Stimulated activated effector memory CD8-positive, alpha-beta T cell treated with anti-CD3 and anti-CD28 coated beads, Interleukin-12 subunit alpha, Interleukin-12 subunit beta, amount 100 ng/mL, for 72 hours (primary cell): ENCODE data around the gene RTL5.

Experiments used
- ATAC-seq: fragments of 150-1000 bp; cut with Tn5 transposase; 2 replicates; pipeline ENCODE4 v1.10.0; 2021
- DNase-seq, 2 donors: peaks; one replicate each; pipeline ENCODE4 v3.0.0; 2021 to 2022; ENCODE audit warnings: low spot score in 2 of 2
- H3K27ac Mint-ChIP-seq: one replicate; pipeline ENCODE4 v1.8.0; 2022; ENCODE audit warnings: mild to moderate bottlenecking, mixed read lengths
- H3K36me3 Mint-ChIP-seq: one replicate; pipeline ENCODE4 v1.8.0; 2022; ENCODE audit warnings: mild to moderate bottlenecking, mixed read lengths
- H3K4me1 Mint-ChIP-seq: one replicate; pipeline ENCODE4 v1.8.0; 2022; ENCODE audit warnings: mixed read lengths
- H3K4me3 Mint-ChIP-seq: one replicate; pipeline ENCODE4 v1.8.0; 2022; ENCODE audit warnings: mild to moderate bottlenecking, mixed read lengths
- H3K9me3 Mint-ChIP-seq: one replicate; pipeline ENCODE4 v1.8.0; 2022; ENCODE audit warnings: mixed read lengths

RTL5 gene

DNA sequence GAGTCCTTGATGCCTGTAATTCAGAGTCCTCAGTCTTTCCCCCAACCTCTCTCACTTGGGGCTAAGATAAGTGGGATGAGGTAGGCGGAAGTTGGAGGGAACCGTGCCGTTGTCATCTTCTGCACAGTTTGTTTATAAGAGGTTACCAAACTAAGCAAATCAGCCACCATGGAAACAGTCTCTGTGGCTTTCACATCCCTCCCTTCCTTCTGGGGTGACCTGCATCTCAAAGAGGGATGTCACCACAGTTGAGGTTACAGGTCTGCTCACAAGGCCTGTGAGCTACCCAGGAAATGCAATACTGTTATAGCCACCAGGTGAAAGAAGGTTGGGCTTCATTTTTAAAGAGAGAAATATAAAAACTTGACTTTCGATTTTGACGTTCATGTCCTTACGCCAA lies 26.3 kb downstream of the RTL5 start:
- peak overlapping the region; percentile 90 for H3K27ac Mint-ChIP-seq
- ATAC-seq = peak; percentile 78
- peak overlapping the region; percentile 55 for H3K4me3 Mint-ChIP-seq
- no peaks in the 10 kb centered on the region for H3K9me3 Mint-ChIP-seq
- peak in 1 of 2 donors; percentile 53 for DNase-seq
- peaks cover 12% of the 10 kb centered on the region for H3K36me3 Mint-ChIP-seq
- peaks cover 48% of the 10 kb centered on the region for H3K4me1 Mint-ChIP-seq

- no peak for DNase-seq
- Mint-ChIP-seq H3K36me3 (peaks cover 12% of the 10 kb centered on the region), H3K4me3 (no peak overlapping the region), H3K9me3 (no peaks in the 10 kb centered on the region), H3K27ac (no peak overlapping the region), H3K4me1 (peaks cover 51% of the 10 kb centered on the region)
- no peak for ATAC-seq
Measured at GRCh38 chrX:72102760-72103159, 29.0 kb downstream of the RTL5 start.

DNA sequence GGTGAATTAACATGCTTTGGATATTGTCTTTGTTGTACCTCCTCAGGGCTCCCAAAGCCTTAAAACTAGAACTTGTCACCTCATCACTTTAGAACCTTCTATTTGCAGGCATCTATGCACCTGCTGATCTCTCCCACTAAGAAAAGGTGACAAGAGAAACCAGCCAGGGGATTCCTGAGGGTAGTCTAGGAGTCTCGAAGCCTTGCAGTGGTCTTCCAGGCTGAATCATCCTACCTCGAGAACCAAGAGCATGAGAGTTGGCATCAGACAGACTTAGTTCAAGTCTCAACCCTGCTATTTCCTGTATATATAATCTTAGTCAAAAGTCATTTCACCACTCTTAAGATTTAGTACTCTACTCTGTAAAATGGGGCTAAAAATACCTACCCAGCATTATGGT lies 29.6 kb downstream of the RTL5 start:
- H3K4me3 Mint-ChIP-seq = peak overlapping the region; percentile 69
- H3K4me1 Mint-ChIP-seq = peaks cover 45% of the 10 kb centered on the region
- DNase-seq (no peak), ATAC-seq (peak; percentile 19)
- peak overlapping the region; percentile 70 for H3K27ac Mint-ChIP-seq
- peaks cover 12% of the 10 kb centered on the region for H3K36me3 Mint-ChIP-seq
- H3K9me3 Mint-ChIP-seq = no peaks in the 10 kb centered on the region

- peaks cover 44% of the 10 kb centered on the region for H3K4me1 Mint-ChIP-seq
- H3K9me3 Mint-ChIP-seq = no peaks in the 10 kb centered on the region
Measured at GRCh38 chrX:72101597-72102037, 30.1 kb downstream of the RTL5 start.

DNA sequence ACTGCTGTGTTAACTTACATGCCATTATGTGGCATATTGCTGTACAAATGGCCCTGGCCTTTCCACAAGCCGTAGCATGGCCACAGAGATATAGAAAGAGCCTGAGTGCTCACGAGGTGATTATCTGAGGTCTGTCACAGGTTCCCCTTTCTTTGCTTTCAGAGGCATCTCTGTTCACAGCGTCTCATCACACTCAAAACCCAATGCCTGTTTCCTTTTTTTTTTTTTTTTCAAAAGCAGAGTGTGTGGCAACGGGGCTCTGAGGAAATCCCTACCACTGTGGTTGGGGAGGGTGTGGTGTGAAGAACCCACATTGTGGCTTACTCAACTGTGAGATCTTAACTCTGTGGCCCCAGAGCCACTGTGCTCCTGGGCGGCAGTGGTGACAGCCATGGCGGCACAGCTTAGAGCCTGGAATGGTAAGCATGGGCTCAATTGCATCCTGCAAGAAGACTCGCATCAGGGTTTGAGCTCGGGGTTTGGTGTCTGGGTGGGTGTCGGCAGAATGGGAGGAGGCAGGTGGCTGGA lies 30.8 kb downstream of the RTL5 start:
- Mint-ChIP-seq H3K36me3 (peaks cover 12% of the 10 kb centered on the region), H3K4me3 (peak overlapping the region; percentile 69), H3K9me3 (no peaks in the 10 kb centered on the region), H3K4me1 (peaks cover 44% of the 10 kb centered on the region), H3K27ac (peak overlapping the region; percentile 70)
- DNase-seq (peak; percentile 42 to 80), ATAC-seq (peak; percentile 87)

More at GRCh38 chrX:72101597-72102037, 30.1 kb downstream of the RTL5 start:
- DNase-seq (no peak), ATAC-seq (peak; percentile 25)
- Mint-ChIP-seq H3K4me3 (peak overlapping the region; percentile 69), H3K36me3 (peaks cover 12% of the 10 kb centered on the region), H3K27ac (peak overlapping the region; percentile 70)

DNA sequence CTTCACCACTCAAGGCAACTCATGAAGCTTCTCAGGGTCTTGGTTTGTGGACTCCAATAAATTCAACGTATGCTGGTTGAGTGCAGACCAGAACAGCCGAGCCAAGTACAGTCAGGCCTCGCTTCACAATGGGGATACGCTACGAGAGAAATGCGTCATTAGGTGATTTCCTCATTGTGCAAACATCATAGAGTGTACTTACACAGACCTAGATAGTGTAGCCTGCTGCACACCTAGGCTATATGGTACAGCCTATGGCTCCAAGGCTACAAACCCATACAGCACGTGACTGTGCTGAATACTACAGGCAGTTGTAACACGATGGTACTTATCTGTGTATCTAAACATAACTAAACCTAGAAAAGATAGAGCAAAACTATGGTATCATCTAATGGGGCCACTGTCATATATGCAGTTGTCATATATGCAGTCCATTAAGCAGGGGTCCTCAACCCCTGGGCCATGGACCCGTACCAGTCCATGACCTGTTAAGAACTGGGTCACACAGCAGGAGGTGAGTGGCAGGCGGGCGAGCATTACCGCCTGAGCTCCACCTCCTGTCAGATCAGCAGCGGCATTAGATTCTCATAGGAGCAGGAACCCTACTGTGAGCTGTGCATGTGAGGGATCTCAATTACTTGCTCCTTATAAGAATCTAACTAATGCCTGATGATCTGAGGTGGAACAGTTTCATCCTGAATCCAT lies 31.5 kb downstream of the RTL5 start:
- Mint-ChIP-seq H3K4me1 (peaks cover 44% of the 10 kb centered on the region), H3K27ac (peak overlapping the region; percentile 70), H3K36me3 (peaks cover 12% of the 10 kb centered on the region), H3K4me3 (peak overlapping the region; percentile 69), H3K9me3 (no peaks in the 10 kb centered on the region)
- ATAC-seq (peak; percentile 72), DNase-seq (no peak)

GRCh38 chrX:72097098-72097497 lies 34.6 kb downstream of the RTL5 start:
- ATAC-seq = no peak
- Mint-ChIP-seq H3K9me3 (no peaks in the 10 kb centered on the region), H3K4me3 (no peak overlapping the region), H3K27ac (no peak overlapping the region), H3K36me3 (peaks cover 7% of the 10 kb centered on the region), H3K4me1 (peaks cover 28% of the 10 kb centered on the region)
- no peak for DNase-seq

DNA sequence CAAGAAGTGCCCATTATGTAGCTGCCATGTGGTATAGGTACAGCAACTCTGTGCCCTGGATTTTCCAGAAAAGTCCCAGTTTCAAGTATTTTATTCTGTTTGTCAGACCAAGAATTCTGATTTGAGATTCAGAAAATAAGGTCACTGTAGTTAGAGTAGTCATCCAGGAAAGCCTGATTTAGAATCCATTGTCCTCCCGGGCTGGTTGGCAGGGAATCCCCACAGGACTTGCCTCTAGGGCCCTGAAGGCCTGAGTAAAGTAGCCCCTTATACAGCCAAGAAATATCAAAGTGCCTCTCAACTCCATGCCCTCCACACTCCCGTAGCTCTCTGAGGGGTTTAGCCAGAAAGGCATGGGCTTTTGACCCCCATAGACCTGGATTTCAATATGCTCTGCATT lies 36.3 kb downstream of the RTL5 start:
- Mint-ChIP-seq H3K36me3 (no peaks in the 10 kb centered on the region), H3K4me1 (peaks cover 11% of the 10 kb centered on the region), H3K9me3 (no peaks in the 10 kb centered on the region), H3K4me3 (no peak overlapping the region), H3K27ac (peak overlapping the region; percentile 78)
- DNase-seq (no peak), ATAC-seq (no peak)

DNA sequence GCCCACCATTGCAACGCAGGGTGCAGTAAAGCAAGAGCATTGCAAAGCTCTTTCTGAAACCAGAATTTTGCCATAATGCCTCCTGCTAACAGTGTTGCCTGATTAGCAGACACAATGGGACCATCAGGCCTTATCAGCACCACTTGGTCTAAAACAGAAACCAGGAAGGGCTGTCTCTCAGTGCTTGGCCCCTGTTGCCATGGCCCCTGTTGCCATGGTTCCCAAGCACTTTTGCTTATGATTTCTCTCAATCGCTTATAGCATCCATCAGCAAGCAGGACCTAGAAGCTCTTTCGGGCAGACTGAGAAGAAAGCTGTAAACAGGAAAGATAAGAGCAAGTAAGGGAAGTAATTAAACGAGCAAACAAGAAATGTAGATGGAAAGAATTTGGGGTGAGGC lies 36.8 kb downstream of the RTL5 start:
- H3K4me3 Mint-ChIP-seq = no peak overlapping the region
- peaks cover 6% of the 10 kb centered on the region for H3K4me1 Mint-ChIP-seq
- DNase-seq (peak in 1 of 2 donors; percentile 55), ATAC-seq (peak; percentile 91)
- H3K36me3 Mint-ChIP-seq = no peaks in the 10 kb centered on the region
- H3K27ac Mint-ChIP-seq = peak overlapping the region; percentile 78
- no peaks in the 10 kb centered on the region for H3K9me3 Mint-ChIP-seq

DNA sequence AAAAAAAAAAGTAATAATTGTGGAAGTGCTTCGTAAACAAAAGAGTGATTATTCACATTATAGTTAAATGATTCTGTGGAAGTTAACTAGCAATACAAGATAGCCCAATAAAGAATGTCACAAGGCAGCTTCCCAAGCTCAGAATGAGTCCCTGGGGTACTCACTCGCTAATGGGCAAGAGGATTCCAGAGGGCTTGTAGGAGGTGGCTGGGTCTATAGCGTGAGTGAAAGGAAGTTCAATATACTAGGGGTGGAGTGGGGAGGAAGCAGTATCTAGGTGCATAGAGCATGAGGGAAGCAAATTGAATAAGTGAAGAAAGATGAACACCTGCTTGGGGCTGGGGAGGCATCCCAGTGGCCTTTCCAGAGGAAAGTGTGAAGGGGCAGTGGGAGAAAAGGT lies 42.5 kb downstream of the RTL5 start:
- no peak overlapping the region for H3K27ac Mint-ChIP-seq
- H3K9me3 Mint-ChIP-seq = no peaks in the 10 kb centered on the region
- H3K4me1 Mint-ChIP-seq = no peaks in the 10 kb centered on the region
- H3K4me3 Mint-ChIP-seq = no peak overlapping the region
- DNase-seq (no peak), ATAC-seq (no peak)
- H3K36me3 Mint-ChIP-seq = no peaks in the 10 kb centered on the region

GRCh38 chrX:72088761-72089160 lies 43.0 kb downstream of the RTL5 start:
- no peaks in the 10 kb centered on the region for H3K36me3 Mint-ChIP-seq
- H3K9me3 Mint-ChIP-seq = no peaks in the 10 kb centered on the region
- no peak overlapping the region for H3K27ac Mint-ChIP-seq
- H3K4me1 Mint-ChIP-seq = no peaks in the 10 kb centered on the region
- no peak for ATAC-seq
- H3K4me3 Mint-ChIP-seq = no peak overlapping the region
- DNase-seq = no peak

- no peaks in the 10 kb centered on the region for H3K36me3 Mint-ChIP-seq
Measured at GRCh38 chrX:72086995-72087394, 44.7 kb downstream of the RTL5 start.

DNA sequence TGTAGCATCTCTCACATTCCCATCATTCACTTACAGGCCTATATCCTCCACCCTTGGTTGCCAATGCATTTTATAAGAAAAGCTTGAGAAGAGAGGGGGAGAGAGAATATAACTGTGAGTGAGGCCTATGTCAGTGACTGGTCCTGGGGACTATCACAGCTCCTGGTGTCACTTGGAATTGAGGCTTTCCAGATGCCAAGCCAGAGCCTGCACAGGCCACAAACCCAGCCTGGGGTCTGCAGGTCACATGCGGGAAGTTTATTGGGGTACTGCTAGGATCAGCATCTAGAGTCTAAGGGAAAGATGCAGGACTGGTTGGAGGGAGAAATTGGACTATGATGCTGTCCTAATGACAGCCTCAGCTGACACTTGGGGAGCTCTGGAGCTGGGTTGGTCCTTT lies 47.6 kb downstream of the RTL5 start:
- no peak for ATAC-seq
- Mint-ChIP-seq H3K4me3 (no peak overlapping the region), H3K9me3 (no peaks in the 10 kb centered on the region)

More at GRCh38 chrX:72086995-72087394, 44.7 kb downstream of the RTL5 start:
- H3K4me1 Mint-ChIP-seq = no peaks in the 10 kb centered on the region
- H3K4me3 Mint-ChIP-seq = no peak overlapping the region
- DNase-seq (no peak), ATAC-seq (no peak)
- H3K9me3 Mint-ChIP-seq = no peaks in the 10 kb centered on the region
- no peak overlapping the region for H3K27ac Mint-ChIP-seq

GRCh38 chrX:72083291-72083690 lies 48.4 kb downstream of the RTL5 start:
- Mint-ChIP-seq H3K27ac (no peak overlapping the region), H3K4me3 (no peak overlapping the region)
- DNase-seq = no peak

More for the DNA sequence above, 47.6 kb downstream of the RTL5 start:
- DNase-seq = no peak
- Mint-ChIP-seq H3K4me1 (peaks cover 7% of the 10 kb centered on the region), H3K36me3 (no peaks in the 10 kb centered on the region), H3K27ac (peak overlapping the region; percentile 60)

DNA sequence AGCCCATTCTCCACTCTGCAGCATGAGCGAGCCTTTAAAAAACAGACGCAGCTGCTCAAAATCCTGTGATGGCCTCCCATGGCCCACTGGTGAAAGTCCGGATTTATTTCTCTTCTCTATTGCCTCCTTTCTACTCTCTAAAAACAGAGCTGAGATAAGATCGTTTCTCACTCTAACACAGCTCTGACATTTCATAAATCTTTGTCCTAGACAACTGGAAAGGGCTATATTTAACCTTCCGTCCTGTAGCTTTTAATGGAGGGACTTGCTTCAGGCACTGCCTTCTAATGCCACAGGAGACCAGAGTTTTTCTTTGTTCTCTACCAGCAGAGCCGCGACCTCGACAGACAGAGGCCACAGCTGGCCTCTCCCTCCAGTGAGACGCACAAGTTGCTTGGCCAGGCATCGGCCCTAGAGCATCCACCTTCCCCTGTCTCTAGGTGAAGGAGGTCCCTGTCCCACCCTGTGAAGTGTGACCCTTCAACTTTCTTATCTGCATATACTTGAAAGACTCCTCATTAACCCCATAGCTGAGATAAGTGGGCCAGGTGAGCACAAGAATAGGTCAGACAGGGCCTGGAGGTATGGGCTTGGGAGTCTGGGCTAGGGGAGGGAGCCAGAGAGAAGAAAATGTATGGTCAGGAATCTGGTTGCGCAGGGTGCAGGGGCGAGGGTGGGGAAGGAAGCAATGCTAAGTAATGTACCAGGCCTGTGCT lies 50.0 kb downstream of the RTL5 start:
- peaks cover 13% of the 10 kb centered on the region for H3K4me1 Mint-ChIP-seq
- no peaks in the 10 kb centered on the region for H3K9me3 Mint-ChIP-seq
- DNase-seq = no peak
- H3K36me3 Mint-ChIP-seq = no peaks in the 10 kb centered on the region
- no peak overlapping the region for H3K27ac Mint-ChIP-seq
- no peak for ATAC-seq
- no peak overlapping the region for H3K4me3 Mint-ChIP-seq

More at GRCh38 chrX:72083291-72083690, 48.4 kb downstream of the RTL5 start:
- Mint-ChIP-seq H3K4me1 (peaks cover 11% of the 10 kb centered on the region), H3K9me3 (no peaks in the 10 kb centered on the region), H3K36me3 (no peaks in the 10 kb centered on the region)
- no peak for ATAC-seq

DNA sequence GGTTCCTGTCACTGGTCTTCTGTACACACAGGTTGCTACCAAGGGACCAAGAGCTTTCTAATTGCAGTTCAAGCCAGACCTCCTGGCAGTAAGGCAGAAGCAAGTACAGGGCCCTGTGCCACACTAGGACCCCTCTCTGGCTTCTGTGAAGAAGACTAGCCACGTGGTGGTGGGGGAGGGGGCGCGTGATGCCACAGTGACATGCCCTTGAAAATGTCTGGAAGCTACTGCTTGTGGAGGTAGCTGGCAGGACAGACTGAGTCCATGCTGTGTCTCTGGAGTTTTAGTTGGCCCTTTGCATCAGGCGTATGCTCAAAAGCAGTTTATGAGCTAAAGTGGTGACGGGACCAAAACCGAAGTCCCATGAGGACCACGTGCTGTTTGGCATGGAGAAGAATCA lies 50.9 kb downstream of the RTL5 start:
- Mint-ChIP-seq H3K4me1 (peaks cover 13% of the 10 kb centered on the region), H3K27ac (no peak overlapping the region), H3K4me3 (no peak overlapping the region), H3K36me3 (no peaks in the 10 kb centered on the region), H3K9me3 (no peaks in the 10 kb centered on the region)
- ATAC-seq (no peak), DNase-seq (no peak)
